CD4-positive, alpha-beta T cell (primary cell): ENCODE results near the gene C9. TPM values are rescaled to one million over a fixed set of nuclear protein-coding genes. Genes with fewer than 3 reads are reported as not detected.

Experiments used
- ATAC-seq: fragments of 200-7000 bp; cut with Tn5 transposase; one replicate; pipeline ENCODE4 v1.10.0; 2022; ENCODE audit warnings: mild to moderate bottlenecking; ENCODE audit not compliant: poor library complexity
- CTCF ChIA-PET: fragments of 350-600 bp; sonication (Branson Sonifier 250); formaldehyde crosslinking; loops from one replicate; lab custom pipeline; 2021; ENCODE audit warnings: antibody characterized with exemption, inconsistent platforms; lab: Charles Lee
- POLR2A ChIA-PET: fragments of 350-600 bp; sonication (Branson Sonifier 250); formaldehyde crosslinking; loops from one replicate; lab custom pipeline; 2021; ENCODE audit warnings: antibody characterized with exemption, inconsistent platforms; lab: Charles Lee
- DNase-seq, 14 experiments: peaks; one replicate each; pipeline ENCODE4 v3.0.0-alpha.2; 2013 to 2020; ENCODE audit warnings: mixed read lengths in 2 of 14
- H3K27ac ChIP-seq, 2 donors: one replicate each; pipeline versions ENCODE4 v1.5.1 to v1.7.0; 2013; ENCODE audit warnings: low read length in 2 of 2, low read depth in 1 of 2, mild to moderate bottlenecking in 1 of 2
- H3K27me3 ChIP-seq, 2 experiments: 1 replicate in 1 of 2; 2 replicates in 1 of 2; pipeline versions ENCODE4 v1.6.1 to v1.7.0; 2013; ENCODE audit warnings: low read length in 2 of 2, control low read depth in 1 of 2, mild to moderate bottlenecking in 1 of 2, moderate library complexity in 1 of 2; ENCODE audit not compliant: insufficient read depth in 2 of 2, control insufficient read depth in 1 of 2
- H3K36me3 ChIP-seq: one replicate; pipeline ENCODE4 v1.6.1; 2013; ENCODE audit warnings: low read length, control low read depth; ENCODE audit not compliant: insufficient read depth
- H3K4me1 ChIP-seq: one replicate; pipeline ENCODE4 v1.6.1; 2013; ENCODE audit warnings: low read length, control low read depth; ENCODE audit not compliant: insufficient read depth
- H3K4me3 ChIP-seq: one replicate; pipeline ENCODE4 v1.5.1; 2013; ENCODE audit warnings: mild to moderate bottlenecking, low read length, moderate library complexity
- H3K9me3 ChIP-seq, 2 experiments: 1 replicate in 1 of 2; 2 replicates in 1 of 2; pipeline versions ENCODE4 v1.6.1 to v1.7.0; 2013; ENCODE audit warnings: low read length in 2 of 2, mild to moderate bottlenecking in 2 of 2, control low read depth in 1 of 2, moderate library complexity in 1 of 2; ENCODE audit not compliant: control insufficient read depth in 1 of 2, insufficient read depth in 1 of 2
- H3K27ac Mint-ChIP-seq: one replicate; pipeline ENCODE4 v1.8.0; 2020; ENCODE audit warnings: mixed read lengths
- H3K27me3 Mint-ChIP-seq: one replicate; pipeline ENCODE4 v1.8.0; 2021; ENCODE audit warnings: mixed read lengths
- H3K36me3 Mint-ChIP-seq: one replicate; pipeline ENCODE4 v1.8.0; 2021; ENCODE audit warnings: low read depth, mixed read lengths
- H3K4me1 Mint-ChIP-seq: one replicate; pipeline ENCODE4 v1.8.0; 2021; ENCODE audit warnings: low read depth, mixed read lengths
- H3K4me3 Mint-ChIP-seq: one replicate; pipeline ENCODE4 v1.8.0; 2020; ENCODE audit warnings: mild to moderate bottlenecking, mixed read lengths
- H3K9me3 Mint-ChIP-seq: one replicate; pipeline ENCODE4 v1.8.0; 2020; ENCODE audit warnings: mixed read lengths
- intact Hi-C, 2 experiments: fragments of 100-400 bp; cut with DNase I in 1 of 2; cut with micrococcal nuclease in 1 of 2; formaldehyde crosslinking; loops; one replicate each; pipeline versions ENCODE4 v1.15.1 to v1.9.0; 2023 to 2025; cut with DNase I, micrococcal nuclease
- total RNA-seq, 174 experiments: library from RNA in 2 of 174; stranded (reverse) in 2 of 174; gene quantifications; one replicate each; pipeline ENCODE4 v1.2.3 and lab custom pipeline; 2021 to 2026
- TF ChIP-seq, protein P1 (sequence below): fragments of 200-600 bp; IDR thresholded peaks from one replicate; pipeline ENCODE4 v1.8.0; 2022; ENCODE audit warnings: antibody characterized with exemption, mild to moderate bottlenecking

Gene C9
- total RNA-seq, 2 experiments from 2014 or later, result not detected

DNA sequence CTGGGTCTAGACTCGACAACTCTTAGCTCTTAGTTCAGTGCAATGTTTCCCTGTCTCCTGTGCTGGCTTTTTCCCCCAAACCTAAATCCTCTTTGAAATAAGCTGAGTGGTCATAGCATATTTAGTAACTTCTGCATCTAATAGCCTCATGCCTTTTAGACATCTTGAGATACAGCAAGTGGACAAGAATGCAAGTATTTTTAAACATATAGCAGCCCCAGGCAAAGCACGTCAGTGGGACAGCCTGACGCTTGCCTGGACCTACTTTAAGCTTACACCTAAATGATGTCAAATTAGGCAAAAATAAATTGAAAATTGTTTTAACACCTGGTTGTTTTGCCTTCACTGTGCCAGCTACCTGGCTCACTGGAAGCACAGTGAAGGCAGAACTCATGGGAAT is 8.0 kb downstream of the C9 start:
- TF ChIP-seq, protein P1, sequence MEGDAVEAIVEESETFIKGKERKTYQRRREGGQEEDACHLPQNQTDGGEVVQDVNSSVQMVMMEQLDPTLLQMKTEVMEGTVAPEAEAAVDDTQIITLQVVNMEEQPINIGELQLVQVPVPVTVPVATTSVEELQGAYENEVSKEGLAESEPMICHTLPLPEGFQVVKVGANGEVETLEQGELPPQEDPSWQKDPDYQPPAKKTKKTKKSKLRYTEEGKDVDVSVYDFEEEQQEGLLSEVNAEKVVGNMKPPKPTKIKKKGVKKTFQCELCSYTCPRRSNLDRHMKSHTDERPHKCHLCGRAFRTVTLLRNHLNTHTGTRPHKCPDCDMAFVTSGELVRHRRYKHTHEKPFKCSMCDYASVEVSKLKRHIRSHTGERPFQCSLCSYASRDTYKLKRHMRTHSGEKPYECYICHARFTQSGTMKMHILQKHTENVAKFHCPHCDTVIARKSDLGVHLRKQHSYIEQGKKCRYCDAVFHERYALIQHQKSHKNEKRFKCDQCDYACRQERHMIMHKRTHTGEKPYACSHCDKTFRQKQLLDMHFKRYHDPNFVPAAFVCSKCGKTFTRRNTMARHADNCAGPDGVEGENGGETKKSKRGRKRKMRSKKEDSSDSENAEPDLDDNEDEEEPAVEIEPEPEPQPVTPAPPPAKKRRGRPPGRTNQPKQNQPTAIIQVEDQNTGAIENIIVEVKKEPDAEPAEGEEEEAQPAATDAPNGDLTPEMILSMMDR, result no peak
- POLR2A ChIA-PET, result no interaction called here
- ATAC-seq, result no peak
- Histone ChIP-seq H3K4me3 (no peak overlapping the region), H3K36me3 (no peaks in the 10 kb centered on the region), H3K27ac (no peak overlapping the region), H3K27me3 (no peaks in the 10 kb centered on the region), H3K4me1 (no peaks in the 10 kb centered on the region), H3K9me3 (peaks cover 0 to 6% of the 10 kb centered on the region in 2 experiments)
- no peaks in the 10 kb centered on the region for H3K27me3 Mint-ChIP-seq
- CTCF ChIA-PET, result no interaction called here
- DNase-seq, result no peak
- H3K4me1 Mint-ChIP-seq, result no peaks in the 10 kb centered on the region
- H3K27ac Mint-ChIP-seq, result no peak overlapping the region
- peaks cover 9% of the 10 kb centered on the region for H3K9me3 Mint-ChIP-seq
- H3K4me3 Mint-ChIP-seq, result no peak overlapping the region
- peaks cover 4% of the 10 kb centered on the region for H3K36me3 Mint-ChIP-seq
- intact Hi-C loops, result no loop called here

DNA sequence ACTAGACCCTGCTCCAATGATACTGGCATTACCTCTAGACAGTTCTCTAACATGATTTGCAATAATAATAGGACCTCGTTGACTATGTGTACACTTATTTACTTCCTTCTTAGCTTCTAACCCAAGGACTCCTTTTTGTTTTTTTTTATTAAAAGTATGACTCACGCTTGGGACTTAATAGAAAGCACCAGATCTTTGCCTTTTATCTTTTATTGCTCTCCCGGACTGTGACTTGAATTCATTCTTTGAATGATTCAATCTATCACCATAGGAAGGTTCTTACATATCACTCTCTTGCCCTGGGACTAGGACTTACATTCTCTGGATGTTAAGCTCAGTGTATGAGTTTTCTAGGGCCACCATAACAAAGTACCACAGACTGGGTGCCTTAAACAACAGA is 9.0 kb downstream of the C9 start:
- CTCF ChIA-PET, result no interaction called here
- Mint-ChIP-seq H3K9me3 (peaks cover 9% of the 10 kb centered on the region), H3K27me3 (no peaks in the 10 kb centered on the region)

DNA sequence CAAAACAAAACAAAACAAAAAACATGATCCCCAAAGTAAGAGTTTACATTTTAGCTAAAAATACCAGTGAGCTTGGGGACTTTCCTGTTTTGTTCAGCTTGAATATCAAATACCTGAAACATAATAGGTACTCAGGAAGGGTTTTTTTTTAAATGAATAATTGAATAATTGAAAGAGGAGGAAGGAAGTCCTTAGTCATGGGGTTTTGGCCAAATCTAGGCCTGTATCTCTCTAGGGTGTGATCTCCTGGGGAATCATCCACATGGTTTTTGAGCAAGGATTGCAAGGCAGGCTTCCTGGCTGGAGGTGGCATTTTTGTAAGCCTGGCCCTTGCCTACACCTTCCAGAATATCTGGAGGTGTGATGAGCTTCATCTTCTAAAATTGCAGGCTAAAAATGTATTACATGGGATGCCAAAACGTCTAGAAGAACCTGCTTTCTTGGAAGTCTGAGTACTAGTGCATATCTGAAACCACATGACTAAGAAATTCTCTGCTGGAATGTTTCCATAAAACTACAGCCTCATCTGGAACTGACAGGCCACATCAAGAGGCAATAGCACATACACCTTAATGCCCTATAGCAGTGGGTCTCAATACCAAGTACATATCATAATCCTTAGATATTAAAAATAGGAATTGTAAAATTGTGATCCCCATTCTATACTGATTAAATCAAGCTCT is 10.4 kb downstream of the C9 start:
- Histone ChIP-seq H3K27ac (no peak overlapping the region), H3K4me1 (no peaks in the 10 kb centered on the region), H3K9me3 (peaks cover 8 to 11% of the 10 kb centered on the region in 2 experiments), H3K27me3 (no peaks in the 10 kb centered on the region), H3K36me3 (no peaks in the 10 kb centered on the region), H3K4me3 (no peak overlapping the region)
- DNase-seq (no peak), ATAC-seq (no peak)
- Mint-ChIP-seq H3K36me3 (peaks cover 4% of the 10 kb centered on the region), H3K4me1 (no peaks in the 10 kb centered on the region), H3K27me3 (no peaks in the 10 kb centered on the region), H3K4me3 (no peak overlapping the region), H3K9me3 (peaks cover 9% of the 10 kb centered on the region), H3K27ac (no peak overlapping the region)
- intact Hi-C loops, result no loop called here
- TF ChIP-seq, protein P1, result no peak
- CTCF ChIA-PET, result no interaction called here
- POLR2A ChIA-PET, result interaction anchor here (0.5 kb wide), 1 partner anchor 71 kb away, joined by 3 read pairs; the partner anchor contains the start of gene DAB2

More for the DNA sequence above, 9.0 kb downstream of the C9 start:
- DNase-seq, result no peak
- Mint-ChIP-seq H3K4me3 (no peak overlapping the region), H3K27ac (no peak overlapping the region), H3K4me1 (no peaks in the 10 kb centered on the region), H3K36me3 (peaks cover 4% of the 10 kb centered on the region)
- Histone ChIP-seq H3K36me3 (no peaks in the 10 kb centered on the region), H3K27ac (no peak overlapping the region), H3K4me1 (no peaks in the 10 kb centered on the region), H3K9me3 (peaks cover 8 to 10% of the 10 kb centered on the region in 2 experiments), H3K4me3 (no peak overlapping the region), H3K27me3 (no peaks in the 10 kb centered on the region)
- no peak for ATAC-seq
- intact Hi-C loops, result no loop called here
- TF ChIP-seq, protein P1, result no peak
- POLR2A ChIA-PET, result no interaction called here
